NCI-H2081 (cell line): Measurements from ENCODE around the gene C1orf105.

Experiments
- DNase-seq, 2 experiments: peaks; one replicate each; lab custom pipeline; 2025; lab: John Stamatoyannopoulos, UW

C1orf105 gene

DNA sequence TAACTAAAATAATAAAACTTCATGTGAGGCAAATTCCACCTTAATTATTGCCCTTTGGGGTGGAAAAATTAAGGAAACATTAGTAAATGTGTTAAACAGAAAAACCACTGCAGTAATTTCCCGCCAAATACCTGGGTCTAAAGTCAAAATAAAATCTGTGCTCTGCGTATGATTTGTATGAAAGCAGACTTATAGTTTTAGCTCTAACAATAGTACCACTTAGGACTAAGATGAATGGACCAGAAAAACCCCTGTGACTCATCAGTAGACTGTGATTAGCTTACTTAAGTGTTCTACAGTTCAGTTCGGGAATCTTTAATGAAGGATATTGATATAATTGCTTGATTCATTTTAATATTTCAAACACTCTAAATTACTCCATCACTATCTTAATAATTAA lies 23.3 kb upstream of the C1orf105 start:
- DNase-seq = no peak

DNA sequence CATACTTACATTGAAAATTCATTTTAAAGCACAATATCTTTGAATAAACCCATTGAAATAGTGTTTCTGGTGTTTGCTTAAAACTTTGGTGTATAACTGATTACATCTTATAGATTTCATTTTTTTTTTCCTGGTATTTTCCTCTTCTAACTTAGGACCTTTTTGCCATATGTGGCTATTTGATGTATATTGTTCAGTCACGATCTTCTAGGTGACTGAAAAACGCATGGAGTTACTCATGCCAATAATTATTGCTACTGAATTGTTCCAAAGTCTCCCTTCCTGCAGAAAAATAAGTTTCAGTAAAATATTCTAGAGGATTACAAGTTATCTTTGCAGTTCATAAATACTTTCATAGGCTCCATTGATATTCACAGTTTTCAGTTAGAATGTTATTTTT lies 22.9 kb upstream of the C1orf105 start:
- no peak for DNase-seq

DNA sequence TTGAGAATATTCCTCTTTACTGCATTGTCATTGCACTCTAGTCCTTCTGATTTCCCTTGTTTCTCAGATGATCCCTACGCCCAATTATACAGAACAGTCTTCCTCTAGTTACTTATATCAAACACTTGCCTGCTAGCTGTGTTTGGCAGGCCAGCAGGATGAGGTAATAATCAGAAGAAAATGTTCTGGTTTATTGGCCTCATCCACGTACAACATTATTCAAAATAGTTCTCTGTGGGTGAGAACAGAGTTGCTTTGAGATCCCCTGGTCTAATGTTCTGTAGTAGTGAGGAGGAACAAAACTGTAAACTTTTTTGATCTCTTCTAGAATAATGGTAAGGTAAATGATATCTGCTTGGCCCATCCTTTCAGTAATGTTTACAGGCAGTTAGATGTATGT lies 22.3 kb upstream of the C1orf105 start:
- no peak for DNase-seq

DNA sequence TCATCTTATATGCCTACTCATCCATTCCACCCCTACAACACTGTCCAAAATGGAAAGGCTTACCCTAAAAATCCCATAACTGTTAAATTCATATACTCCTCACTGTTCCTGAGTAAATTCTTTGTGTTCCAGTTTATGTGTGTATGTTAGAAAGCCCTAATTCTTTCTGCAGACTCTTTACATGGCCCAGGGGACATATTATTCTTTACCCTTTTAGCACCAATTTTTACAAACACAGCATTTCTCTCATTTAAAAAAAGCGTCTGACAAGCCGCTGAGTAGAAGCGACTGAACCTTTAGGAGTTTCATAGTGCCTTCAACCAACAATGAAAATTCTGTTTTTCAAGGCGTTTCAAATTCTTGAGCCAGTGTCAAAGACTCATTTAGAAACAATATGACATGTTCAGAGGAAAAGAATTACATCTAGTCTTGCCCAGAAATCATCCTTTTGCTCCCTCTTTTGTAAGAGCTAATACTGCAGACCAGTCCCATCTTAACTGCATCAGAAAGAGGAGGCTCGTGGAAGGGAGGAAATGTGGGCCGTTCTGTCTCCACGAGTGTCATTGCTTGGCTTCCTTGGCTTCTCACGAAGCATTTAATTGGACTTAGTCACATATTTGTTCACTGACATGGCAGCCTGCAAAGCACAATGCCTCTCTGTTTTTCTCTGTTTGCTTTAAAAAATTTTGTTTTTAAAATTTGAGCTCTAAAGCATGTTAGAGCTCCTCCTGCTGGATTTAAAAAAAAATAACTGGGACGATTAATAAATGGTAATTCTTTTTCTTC lies 21.3 kb upstream of the C1orf105 start:
- peak; percentile 66 to 80 for DNase-seq

DNA sequence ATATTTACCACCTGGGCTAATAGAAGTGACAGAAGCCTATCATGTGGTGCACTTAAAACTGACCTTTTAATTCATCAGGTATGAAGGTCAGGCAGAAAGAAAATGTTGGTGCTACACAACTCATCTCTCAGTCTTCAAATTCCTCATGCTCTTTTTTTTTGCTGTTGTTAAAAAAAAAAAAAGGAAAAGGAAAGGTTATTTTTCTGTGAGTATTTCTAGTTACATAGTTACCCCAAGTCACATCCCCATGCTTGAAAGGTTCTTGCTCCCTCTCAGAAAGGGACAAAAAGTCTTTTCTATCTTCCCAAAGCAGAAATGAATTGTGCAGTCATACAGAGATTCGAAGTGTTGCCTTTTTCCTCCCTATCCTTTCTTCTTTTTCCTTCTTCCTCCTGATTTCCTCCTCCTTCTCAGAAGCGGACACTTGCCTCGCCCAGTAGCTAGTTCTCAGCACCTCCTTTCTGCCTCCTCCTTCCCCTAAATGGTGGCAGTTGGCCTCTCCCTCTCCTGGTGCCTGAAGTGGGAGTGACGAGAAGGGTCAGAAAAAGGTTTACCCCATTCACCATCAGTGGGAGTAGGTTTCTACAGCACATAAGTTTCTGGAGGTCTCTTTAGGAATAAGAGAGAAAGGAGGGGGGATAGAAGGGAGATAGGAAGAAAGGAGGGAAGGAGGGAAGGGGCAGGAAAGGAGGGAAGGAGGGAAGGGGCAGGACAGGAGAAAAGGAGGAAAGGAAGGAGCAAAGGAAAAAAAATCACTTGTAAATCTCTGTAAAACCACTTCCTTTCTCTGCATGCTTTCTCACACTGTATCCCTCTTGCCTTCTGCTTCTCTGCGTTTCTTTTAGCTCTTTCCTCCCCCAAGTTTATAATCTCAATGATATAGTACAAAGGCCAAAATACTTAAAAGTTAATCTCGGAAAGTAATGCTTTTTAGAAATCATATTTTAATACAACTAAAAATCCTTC lies 20.4 kb upstream of the C1orf105 start:
- no peak for DNase-seq

DNA sequence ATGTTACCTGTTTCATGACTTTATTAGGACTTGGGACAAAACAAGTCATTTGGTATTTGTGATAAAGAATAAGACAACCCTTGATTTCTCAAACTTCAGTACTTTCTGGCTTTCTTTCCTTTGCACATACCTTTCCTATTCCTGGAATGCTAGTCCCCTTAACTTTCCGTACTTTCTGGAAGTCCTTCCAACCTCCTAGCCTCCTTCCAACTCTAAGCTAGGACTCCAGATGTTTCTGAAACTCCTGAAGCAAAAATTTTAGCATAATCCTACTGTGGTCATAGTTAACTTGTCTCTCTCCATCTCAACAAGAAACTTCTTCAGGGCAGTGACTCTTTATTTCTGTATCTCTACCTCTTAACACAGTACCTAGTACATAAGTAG lies 19.8 kb upstream of the C1orf105 start:
- no peak for DNase-seq

DNA sequence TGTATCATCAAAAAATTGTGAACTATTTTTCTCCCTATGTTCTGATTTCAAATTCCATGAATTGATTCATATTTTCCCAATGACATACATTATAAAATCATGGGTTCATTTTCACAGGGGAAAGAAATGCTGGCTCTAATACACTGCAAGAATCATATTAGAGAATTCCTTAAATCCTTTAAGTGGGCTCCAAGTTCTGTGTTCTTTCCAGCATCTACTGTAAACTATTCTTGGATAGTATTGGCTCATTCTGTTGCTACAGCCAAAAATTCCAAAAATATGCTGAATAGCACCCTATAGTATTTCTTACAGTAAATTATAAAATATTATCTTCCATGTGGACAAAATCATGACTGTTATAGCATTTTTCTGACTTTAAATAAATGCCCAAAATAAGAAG lies 19.0 kb upstream of the C1orf105 start:
- DNase-seq = no peak

DNA sequence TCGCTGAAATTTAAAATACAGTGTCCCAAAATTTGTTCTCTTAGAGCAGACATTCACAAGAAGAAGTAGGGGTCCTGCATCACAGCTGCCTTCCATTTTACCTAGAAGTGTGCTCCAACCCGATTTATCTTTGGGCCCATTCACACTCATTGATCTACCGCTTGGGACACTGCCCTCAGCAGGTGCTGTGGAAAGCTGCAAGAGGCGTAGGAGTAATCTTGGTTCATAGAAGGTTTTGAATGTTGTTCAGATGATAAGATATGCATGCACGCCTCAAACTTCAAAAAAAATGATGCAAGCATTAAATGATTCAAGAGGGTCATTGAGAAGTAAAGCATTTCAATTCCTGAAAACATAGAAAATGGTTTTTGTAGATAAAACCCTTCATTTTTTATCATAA lies 18.6 kb upstream of the C1orf105 start:
- DNase-seq = peak in 1 of 2 experiments; percentile 13

DNA sequence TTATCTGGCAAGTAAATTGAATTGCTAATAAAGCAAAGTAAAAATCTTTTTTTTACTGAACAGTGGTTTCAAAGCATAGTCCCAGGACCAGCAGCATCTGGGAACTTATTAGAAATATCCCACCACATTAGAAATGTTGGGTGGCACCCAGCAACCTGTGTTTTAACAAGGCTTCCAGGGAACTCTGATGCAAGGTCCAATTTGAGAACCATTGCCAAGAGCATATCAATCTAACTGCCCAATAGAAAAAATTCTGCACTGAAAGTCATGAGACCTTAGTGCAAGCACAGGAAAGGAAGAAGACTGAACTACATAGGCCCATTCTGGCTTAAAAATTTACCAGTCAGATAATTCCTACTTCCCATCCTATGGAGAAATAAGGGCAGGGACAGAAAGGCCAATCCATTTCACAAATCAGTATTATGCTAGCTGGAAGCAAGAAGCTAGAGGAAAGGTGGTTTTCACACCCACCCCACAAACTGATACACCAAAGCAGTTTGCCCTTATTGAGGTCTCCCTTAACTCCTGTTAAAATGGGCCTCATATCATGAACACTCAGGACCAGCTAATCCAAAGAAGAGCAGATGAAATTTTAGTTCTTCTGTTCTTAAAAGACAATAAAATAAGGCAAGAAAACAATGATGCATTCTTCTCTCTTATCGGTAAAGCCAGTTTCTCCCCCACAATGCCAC lies 17.5 kb upstream of the C1orf105 start:
- no peak for DNase-seq

DNA sequence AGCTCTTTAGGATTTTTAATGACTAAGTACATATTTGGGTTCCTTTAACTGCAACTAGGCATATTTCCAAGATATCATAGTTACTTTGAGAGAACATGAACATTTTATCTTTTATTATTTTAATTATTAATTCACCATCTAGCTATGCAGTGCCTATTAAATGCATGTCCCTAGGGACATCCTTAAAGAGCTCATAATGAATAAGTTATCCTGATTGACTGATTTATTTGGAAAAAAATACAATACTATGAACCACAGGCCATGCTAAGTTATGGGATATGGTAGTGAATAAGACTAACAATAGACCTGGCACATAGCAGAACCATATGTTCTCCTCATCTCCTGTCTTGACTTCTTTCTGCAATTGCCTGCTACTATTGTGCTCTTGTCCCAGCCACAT lies 16.4 kb upstream of the C1orf105 start:
- no peak for DNase-seq

DNA sequence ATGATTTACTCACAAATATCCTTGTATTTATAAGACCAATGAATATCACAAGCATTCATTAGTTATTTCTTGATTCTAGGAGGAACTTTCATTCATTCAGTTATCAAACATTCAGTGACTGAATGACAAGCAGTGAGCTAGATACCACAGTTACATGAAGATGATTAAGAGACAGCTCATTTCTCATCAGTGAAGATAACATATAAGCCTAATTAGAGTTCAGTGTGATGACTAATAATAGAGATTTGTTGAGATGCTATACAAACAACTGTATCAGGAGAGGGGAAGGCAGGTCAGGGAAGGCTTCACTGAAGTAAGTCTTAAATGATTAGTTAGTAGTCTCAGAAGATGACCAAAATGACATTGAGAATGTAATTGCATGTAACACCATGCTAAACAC lies 14.6 kb upstream of the C1orf105 start:
- no peak for DNase-seq

DNA sequence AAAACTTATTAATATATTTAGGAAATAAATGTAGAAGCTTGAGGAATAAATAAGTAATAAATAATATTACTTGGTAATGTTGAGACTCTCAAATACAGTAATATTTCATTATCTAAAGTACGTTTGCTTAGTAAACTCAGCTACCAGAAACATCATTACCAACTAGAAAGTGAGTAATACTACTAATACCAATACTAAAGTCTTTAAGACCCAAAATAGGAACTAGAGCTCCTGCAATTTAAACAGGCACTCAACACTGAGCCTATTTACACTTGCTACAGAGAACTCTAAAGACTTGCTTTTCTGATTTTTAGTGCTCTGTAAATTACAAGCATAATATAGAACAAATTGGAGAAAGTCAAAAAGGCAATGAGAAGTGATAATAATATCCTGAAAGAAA lies 13.5 kb upstream of the C1orf105 start:
- no peak for DNase-seq

DNA sequence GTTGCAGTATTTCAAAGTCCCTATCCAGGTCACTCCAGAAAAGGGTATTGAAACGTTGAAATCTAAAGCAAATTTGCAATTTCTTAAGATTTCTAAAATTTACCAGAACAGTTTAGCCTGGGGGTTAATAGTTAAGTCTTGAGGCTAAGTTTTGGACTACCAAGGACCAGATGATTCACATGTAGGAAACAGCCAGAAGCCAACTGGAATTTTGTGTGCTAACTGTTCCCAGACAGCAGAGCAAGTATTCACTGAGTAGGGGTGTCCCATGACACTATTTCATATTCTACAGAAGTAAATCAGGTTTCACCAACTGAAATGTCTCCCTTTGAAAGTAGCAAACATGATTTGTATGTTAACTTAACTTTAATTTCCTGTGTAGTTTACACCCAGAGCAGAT lies 11.5 kb upstream of the C1orf105 start:
- no peak for DNase-seq

DNA sequence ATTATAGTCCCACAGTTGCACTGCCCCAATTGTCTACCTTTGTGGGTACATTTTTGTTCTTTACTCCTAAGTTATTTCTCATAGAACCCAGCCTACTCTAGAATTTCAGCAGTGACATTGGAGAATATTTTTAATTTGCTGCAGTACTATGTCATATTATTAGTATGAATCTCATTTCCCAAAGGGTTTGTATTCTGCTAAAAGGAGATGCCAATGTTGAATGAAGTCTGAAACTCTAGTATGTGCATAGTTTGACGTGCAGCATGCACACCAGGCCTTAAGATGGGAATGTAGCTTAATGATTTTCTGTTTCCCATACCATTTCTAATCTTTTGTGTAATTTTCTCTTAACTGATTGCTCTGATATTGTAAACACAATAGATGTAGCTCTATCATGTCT lies 10.5 kb upstream of the C1orf105 start:
- no peak for DNase-seq

DNA sequence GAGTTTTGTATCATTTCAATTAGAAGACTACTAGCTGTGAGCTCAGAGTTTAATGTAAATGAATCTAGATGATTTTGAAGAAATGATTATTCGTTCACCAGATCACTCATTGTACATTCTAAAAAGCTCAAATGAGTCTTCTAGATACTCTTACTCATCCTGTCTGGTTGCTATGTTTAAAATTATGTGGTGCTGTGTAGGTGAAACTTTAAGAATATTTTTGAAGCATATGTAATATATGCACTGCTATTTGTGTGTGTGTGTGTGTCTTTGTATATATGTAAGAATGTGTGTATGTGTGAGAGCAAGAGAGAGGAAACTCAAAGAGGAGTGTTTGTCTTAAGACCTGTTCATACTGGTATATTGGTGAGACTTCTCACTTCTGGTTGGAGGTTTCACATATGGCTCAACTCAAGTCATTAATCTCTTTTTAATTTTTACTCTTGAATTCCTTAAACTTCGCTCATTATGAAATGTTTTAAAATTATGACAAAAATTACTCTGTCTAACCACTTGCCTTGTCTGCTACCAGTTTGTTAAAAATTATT lies 8.6 kb upstream of the C1orf105 start:
- no peak for DNase-seq

DNA sequence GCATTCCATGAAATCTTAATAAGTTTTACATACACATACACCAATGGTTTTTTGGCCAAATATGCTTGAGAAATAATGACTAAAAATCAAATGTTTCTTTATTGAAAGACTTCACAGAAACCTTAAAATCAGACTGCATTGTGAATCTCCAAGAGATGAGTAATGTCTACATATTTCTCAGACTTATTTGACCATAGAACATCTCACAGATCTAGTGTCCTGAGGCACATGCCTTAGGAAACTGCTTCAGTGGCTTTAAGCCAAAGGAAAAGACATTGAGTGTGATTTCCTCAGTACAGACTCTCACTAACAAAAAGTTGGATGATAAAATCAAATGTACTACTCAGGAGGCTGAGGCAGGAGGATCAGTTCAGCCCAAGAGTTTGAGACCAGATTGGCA lies 6.2 kb upstream of the C1orf105 start:
- DNase-seq = no peak

DNA sequence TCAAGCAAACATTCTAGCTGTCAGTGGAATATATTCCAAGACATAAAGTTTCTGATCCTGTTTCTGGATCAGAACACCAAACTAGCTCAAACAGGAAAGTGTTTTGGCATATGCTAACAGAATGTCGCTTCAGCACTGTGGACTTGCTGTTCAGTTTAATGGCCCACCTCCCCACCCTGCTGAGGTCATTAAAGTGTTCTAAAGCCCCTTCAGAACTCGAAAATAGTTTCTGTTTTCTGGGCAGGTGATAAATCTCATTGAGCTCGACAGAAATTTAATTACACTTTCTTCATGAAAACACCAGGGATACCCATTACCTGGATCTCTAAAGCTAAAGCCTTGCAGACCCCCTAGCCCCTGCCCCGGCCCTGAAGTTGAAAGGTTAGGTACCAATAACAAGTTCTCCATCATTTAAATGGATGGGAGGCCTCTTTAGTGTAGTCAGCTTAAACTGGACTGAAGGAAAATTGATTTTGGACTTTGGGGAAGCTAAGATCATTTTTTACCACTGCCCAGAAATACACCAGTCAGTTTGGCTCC lies 3.9 kb upstream of the C1orf105 start:
- DNase-seq = no peak

DNA sequence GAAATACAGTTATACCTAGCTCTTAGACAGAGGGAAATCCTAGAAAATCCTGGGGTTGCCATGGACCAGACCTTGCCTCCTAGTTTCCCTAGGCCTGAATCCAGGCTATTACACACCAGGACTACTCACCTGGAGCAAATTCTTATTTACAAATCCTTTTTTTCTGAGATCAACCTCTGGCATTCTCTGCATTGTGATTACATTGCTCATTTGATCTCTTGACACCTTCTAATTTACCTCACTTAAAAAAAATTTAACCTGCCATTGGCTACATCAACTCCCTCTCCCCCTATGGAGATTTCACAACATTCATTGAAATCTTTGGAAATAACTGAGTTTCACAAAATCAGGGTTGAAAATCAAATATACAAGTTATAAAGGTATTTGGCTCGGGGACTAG lies 2.9 kb upstream of the C1orf105 start:
- no peak for DNase-seq

DNA sequence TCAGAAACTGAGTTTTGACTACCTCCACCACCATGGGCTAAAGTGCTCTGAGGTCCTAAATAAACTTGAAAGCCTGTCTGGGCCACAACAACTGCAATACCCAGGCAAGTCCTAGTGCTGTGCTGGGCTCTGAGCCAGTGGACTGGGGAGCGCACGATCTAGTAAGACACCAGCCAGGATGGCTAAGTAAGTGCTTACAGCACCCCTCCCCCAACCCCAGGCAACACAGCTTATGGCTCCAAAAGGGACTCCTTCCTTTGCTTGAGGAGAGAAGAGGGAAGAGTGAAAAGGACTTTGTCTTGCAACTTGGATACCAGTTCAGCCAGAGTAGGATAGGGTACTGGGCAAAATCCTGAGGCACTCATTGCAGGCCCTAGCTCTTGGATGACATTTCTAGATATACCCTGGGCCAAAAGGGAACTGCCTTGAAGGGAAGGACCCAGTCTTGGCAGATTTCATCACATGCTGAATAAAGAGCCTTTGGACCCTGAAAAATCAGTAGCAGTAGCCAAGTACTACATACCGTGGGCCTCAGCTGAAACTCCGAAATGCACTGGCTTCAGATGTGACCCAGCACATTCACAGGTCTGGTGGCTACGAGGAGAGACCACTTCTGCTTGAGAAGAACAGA lies 1.6 kb downstream of the C1orf105 start:
- no peak for DNase-seq

DNA sequence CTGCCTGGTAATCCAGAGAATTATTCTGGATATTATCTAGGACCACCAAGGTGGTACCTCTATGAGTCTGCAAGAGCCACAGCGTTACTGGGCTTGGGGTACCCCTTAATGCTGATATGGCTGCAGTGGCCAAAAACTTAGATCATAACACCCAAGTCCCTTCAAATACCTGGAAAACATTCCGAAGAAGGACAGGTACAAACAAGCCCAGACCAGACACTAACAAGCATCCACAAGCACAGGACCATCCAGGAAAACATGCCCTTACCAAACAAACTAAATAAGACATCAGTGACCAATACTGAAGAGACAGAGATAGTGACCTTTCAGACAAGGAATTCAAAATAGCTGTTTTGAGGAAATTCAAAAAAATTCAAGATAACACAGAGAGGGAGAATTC lies 2.9 kb downstream of the C1orf105 start:
- DNase-seq = no peak

DNA sequence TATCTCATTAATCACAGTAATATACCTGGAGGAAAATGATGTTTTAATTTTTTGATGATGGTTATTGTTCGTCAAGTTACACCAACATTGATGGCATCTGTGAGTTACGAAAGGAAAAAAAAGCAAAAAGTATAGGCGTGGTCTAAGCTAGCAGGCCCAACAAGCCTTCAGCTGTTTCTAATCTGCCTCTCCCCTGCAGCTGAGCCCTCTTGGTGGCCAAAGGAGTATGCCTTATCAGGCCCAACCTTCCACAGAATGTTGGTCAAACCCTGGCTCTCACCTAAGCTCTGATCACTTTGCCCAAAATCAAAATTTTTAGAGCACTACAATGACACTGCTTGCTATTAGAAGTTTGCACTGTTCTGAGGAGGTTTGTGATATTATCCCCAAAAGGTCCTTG lies 4.9 kb downstream of the C1orf105 start:
- DNase-seq = no peak

DNA sequence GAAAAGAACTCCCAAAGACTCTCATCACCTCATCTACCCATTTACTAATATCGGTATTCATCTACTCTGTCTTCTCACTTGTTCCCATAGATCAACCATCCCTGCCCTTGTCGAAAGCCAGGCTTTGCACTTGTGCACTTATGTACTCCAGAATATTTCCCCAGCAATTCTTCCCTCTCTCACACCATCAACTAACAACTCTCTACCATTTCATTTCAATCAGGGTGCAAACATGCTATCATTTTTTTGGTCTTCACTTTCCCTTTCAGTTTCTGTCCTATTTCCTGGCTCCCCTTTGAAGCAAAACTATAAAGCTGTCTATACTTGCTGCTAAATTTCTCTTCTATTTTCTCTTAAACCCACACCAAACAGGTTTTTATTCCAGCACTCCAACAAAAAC lies 6.7 kb downstream of the C1orf105 start:
- DNase-seq = no peak
